SJCRH30 (cell line): ENCODE data around the gene TOGARAM1. TPM values are rescaled to one million over a fixed set of nuclear protein-coding genes. Genes with fewer than 3 reads are reported as not detected.

Experiments used
- DNase-seq, 2 experiments: peaks; one replicate each; pipeline ENCODE4 v3.0.0-alpha.2; 2015 to 2020
- H3K27ac ChIP-seq: fragments of 250-450 bp; sonication (Bioruptor Pico); 2 replicates; pipeline ENCODE4 v1.5.1; 2020; ENCODE audit warnings: mild to moderate bottlenecking, moderate library complexity
- H3K27me3 ChIP-seq: fragments of 250-450 bp; sonication (Bioruptor Pico); 2 replicates; pipeline ENCODE4 v1.5.1; 2020; ENCODE audit warnings: mild to moderate bottlenecking, moderate library complexity
- H3K36me3 ChIP-seq: fragments of 250-450 bp; sonication (Bioruptor Pico); 2 replicates; pipeline ENCODE4 v1.5.1; 2020; ENCODE audit warnings: mild to moderate bottlenecking, moderate library complexity
- H3K4me1 ChIP-seq: fragments of 250-450 bp; sonication (Bioruptor Pico); 2 replicates; pipeline ENCODE4 v1.5.1; 2020; ENCODE audit warnings: mild to moderate bottlenecking, moderate library complexity
- H3K4me3 ChIP-seq: fragments of 250-450 bp; sonication (Bioruptor Pico); 2 replicates; pipeline ENCODE4 v1.5.1; 2020; ENCODE audit warnings: mild to moderate bottlenecking, moderate library complexity
- H3K9me3 ChIP-seq: fragments of 250-450 bp; sonication (Bioruptor Pico); replicated peaks from 2 replicates; pipeline ENCODE4 v1.5.1; 2020; ENCODE audit warnings: mild to moderate bottlenecking, moderate library complexity
- total RNA-seq: library from RNA; depleted of rRNA; stranded (reverse); fragments of >200 nt; shearing (Covaris generic); gene quantifications from 2 replicates; pipeline ENCODE4 v1.2.3, GENCODE V29; 2014

The TOGARAM1 gene
- total RNA-seq, 1 experiment from 2014 or later = 21.9 TPM

- Histone ChIP-seq H3K4me3 (no peak overlapping the region), H3K27ac (no peak overlapping the region), H3K36me3 (peaks cover 4% of the 10 kb centered on the region; the same call in 1 of the 2 replicates), H3K4me1 (no peaks in the 10 kb centered on the region), H3K27me3 (no peaks in the 10 kb centered on the region), H3K9me3 (no peaks in the 10 kb centered on the region)
- DNase-seq = no peak
These were observed 9.4 kb upstream of the TOGARAM1 start for GRCh38 chr14:44952391-44953110.

GRCh38 chr14:44954750-44955149 is 7.2 kb upstream of the TOGARAM1 start:
- no peak for DNase-seq
- Histone ChIP-seq H3K4me1 (peaks cover 2% of the 10 kb centered on the region; the same call in 1 of the 2 replicates), H3K27ac (no peak overlapping the region), H3K9me3 (no peaks in the 10 kb centered on the region), H3K36me3 (peaks cover 4% of the 10 kb centered on the region; the same call in 1 of the 2 replicates), H3K4me3 (no peak overlapping the region), H3K27me3 (no peaks in the 10 kb centered on the region)

- H3K27ac ChIP-seq = no peak overlapping the region
- no peaks in the 10 kb centered on the region for H3K9me3 ChIP-seq
- H3K4me1 ChIP-seq = peaks cover 2% of the 10 kb centered on the region; the same call in 1 of the 2 replicates
- H3K27me3 ChIP-seq = no peaks in the 10 kb centered on the region
- H3K4me3 ChIP-seq = no peak overlapping the region
- no peak for DNase-seq
- H3K36me3 ChIP-seq = peaks cover 4% of the 10 kb centered on the region; the same call in 1 of the 2 replicates
These were observed 6.5 kb upstream of the TOGARAM1 start for GRCh38 chr14:44955528-44955927.

GRCh38 chr14:44956866-44957265 is 5.1 kb upstream of the TOGARAM1 start:
- Histone ChIP-seq H3K36me3 (peaks cover 4% of the 10 kb centered on the region; the same call in 1 of the 2 replicates), H3K9me3 (no peaks in the 10 kb centered on the region), H3K27ac (no peak overlapping the region), H3K4me1 (peaks cover 2% of the 10 kb centered on the region; the same call in 1 of the 2 replicates), H3K4me3 (no peak overlapping the region), H3K27me3 (no peaks in the 10 kb centered on the region)
- DNase-seq = no peak

- Histone ChIP-seq H3K27me3 (no peaks in the 10 kb centered on the region), H3K36me3 (peaks cover 4% of the 10 kb centered on the region; the same call in 1 of the 2 replicates), H3K27ac (no peak overlapping the region), H3K4me1 (peaks cover 2% of the 10 kb centered on the region; the same call in 1 of the 2 replicates), H3K9me3 (no peaks in the 10 kb centered on the region), H3K4me3 (peak overlapping the region; percentile 88)
- DNase-seq = no peak
These were observed 2.5 kb upstream of the TOGARAM1 start for GRCh38 chr14:44959538-44959937.

- Histone ChIP-seq H3K27ac (no peak overlapping the region), H3K4me3 (peak overlapping the region; percentile 88), H3K36me3 (no peaks in the 10 kb centered on the region), H3K4me1 (peaks cover 2% of the 10 kb centered on the region; the same call in 1 of the 2 replicates), H3K9me3 (no peaks in the 10 kb centered on the region), H3K27me3 (no peaks in the 10 kb centered on the region)
- DNase-seq = peak in 1 of 2 experiments; percentile 31
These were observed 1.8 kb upstream of the TOGARAM1 start for GRCh38 chr14:44960146-44960545.

- peaks cover 2% of the 10 kb centered on the region; the same call in 1 of the 2 replicates for H3K4me1 ChIP-seq
- H3K4me3 ChIP-seq = peak overlapping the region; percentile 88
- H3K36me3 ChIP-seq = no peaks in the 10 kb centered on the region
- H3K9me3 ChIP-seq = no peaks in the 10 kb centered on the region
- DNase-seq = no peak
- no peaks in the 10 kb centered on the region for H3K27me3 ChIP-seq
- H3K27ac ChIP-seq = no peak overlapping the region; the same call in 1 of the 2 replicates
These were observed 1.3 kb upstream of the TOGARAM1 start for GRCh38 chr14:44960646-44961045.

- DNase-seq = peak; percentile 48 to 69
- peak overlapping the region; percentile 88 for H3K4me3 ChIP-seq
- H3K9me3 ChIP-seq = no peaks in the 10 kb centered on the region
- H3K27me3 ChIP-seq = no peaks in the 10 kb centered on the region
- peaks cover 2% of the 10 kb centered on the region; the same call in 1 of the 2 replicates for H3K4me1 ChIP-seq
- no peaks in the 10 kb centered on the region for H3K36me3 ChIP-seq
- H3K27ac ChIP-seq = peak overlapping the region; percentile 86
These were observed 838 bp upstream of the TOGARAM1 start for GRCh38 chr14:44961151-44961553.

GRCh38 chr14:44962334-44963043 is 499 bp downstream of the TOGARAM1 start:
- peak overlapping the region; percentile 88 for H3K4me3 ChIP-seq
- DNase-seq = peak in 1 of 2 experiments; percentile 61
- peaks cover 6% of the 10 kb centered on the region; the same call in 1 of the 2 replicates for H3K4me1 ChIP-seq

GRCh38 chr14:44963044-44963528 is 1.1 kb downstream of the TOGARAM1 start:
- H3K9me3 ChIP-seq = no peaks in the 10 kb centered on the region
- H3K27me3 ChIP-seq = no peaks in the 10 kb centered on the region
- peak overlapping the region; percentile 88 for H3K4me3 ChIP-seq
- peaks cover 10% of the 10 kb centered on the region; the same call in 1 of the 2 replicates for H3K36me3 ChIP-seq
- peaks cover 6% of the 10 kb centered on the region; the same call in 1 of the 2 replicates for H3K4me1 ChIP-seq
- DNase-seq = peak in 1 of 2 experiments; percentile 46
- H3K27ac ChIP-seq = peak overlapping the region; percentile 86

More at GRCh38 chr14:44962334-44963043, 499 bp downstream of the TOGARAM1 start:
- H3K27me3 ChIP-seq = no peaks in the 10 kb centered on the region
- H3K27ac ChIP-seq = peak overlapping the region; percentile 86
- H3K9me3 ChIP-seq = no peaks in the 10 kb centered on the region
- H3K36me3 ChIP-seq = peaks cover 5% of the 10 kb centered on the region; the same call in 1 of the 2 replicates

GRCh38 chr14:44963775-44964380 is 1.9 kb downstream of the TOGARAM1 start:
- peak overlapping the region; percentile 88 for H3K4me3 ChIP-seq
- DNase-seq = peak in 1 of 2 experiments; percentile 24
- peaks cover 10% of the 10 kb centered on the region; the same call in 1 of the 2 replicates for H3K36me3 ChIP-seq
- no peak overlapping the region for H3K27ac ChIP-seq
- no peaks in the 10 kb centered on the region for H3K27me3 ChIP-seq
- no peaks in the 10 kb centered on the region for H3K9me3 ChIP-seq
- H3K4me1 ChIP-seq = peaks cover 6% of the 10 kb centered on the region; the same call in 1 of the 2 replicates

- Histone ChIP-seq H3K9me3 (peaks cover 7% of the 10 kb centered on the region), H3K27me3 (no peaks in the 10 kb centered on the region), H3K4me1 (0 out of 2 replicates have a peak, but pooled peaks cover 4% of the 10 kb centered on the region), H3K27ac (no peak overlapping the region), H3K36me3 (peaks cover 24% of the 10 kb centered on the region), H3K4me3 (no peak overlapping the region)
- DNase-seq = no peak
These were observed 4.8 kb downstream of the TOGARAM1 start for GRCh38 chr14:44966601-44967336.

- Histone ChIP-seq H3K27ac (no peak overlapping the region), H3K4me1 (0 out of 2 replicates have a peak, but pooled peaks cover 4% of the 10 kb centered on the region), H3K36me3 (peaks cover 28% of the 10 kb centered on the region), H3K9me3 (peaks cover 7% of the 10 kb centered on the region), H3K4me3 (no peak overlapping the region), H3K27me3 (no peaks in the 10 kb centered on the region)
- DNase-seq = no peak
These were observed 6.7 kb downstream of the TOGARAM1 start for GRCh38 chr14:44968714-44969113.

- Histone ChIP-seq H3K4me3 (no peak overlapping the region), H3K9me3 (peaks cover 7% of the 10 kb centered on the region), H3K36me3 (peaks cover 31% of the 10 kb centered on the region), H3K4me1 (0 out of 2 replicates have a peak, but pooled peaks cover 4% of the 10 kb centered on the region), H3K27me3 (no peaks in the 10 kb centered on the region), H3K27ac (no peak overlapping the region)
- DNase-seq = no peak
These were observed 8.9 kb downstream of the TOGARAM1 start for GRCh38 chr14:44970907-44971306.
